ENCODE measurements around the gene EP400. TPM values are rescaled to one million over a fixed set of nuclear protein-coding genes. Genes with fewer than 3 reads are reported as not detected.
A peak's percentile ranks its signal among the peaks of the same experiment; 100 is the strongest.

EP400 gene
- total RNA-seq (2014; rRNA removed; shearing (Covaris generic); ENCODE audit: low replicate concordance), result 3.2 and 3.9 TPM in 2 replicates

- in situ Hi-C loops (cut with HindIII; ENCODE audit: low pct_unique_long_range_greater_than_20kb, low sequenced_read_pairs), result no loop called here
- DNase-seq (ENCODE audit: low read depth), result peak; percentile 87
These were observed at the start of gene EP400 for GRCh38 chr12:131949431-131950181. Gene EP400, plus strand, starts transcription at chr12:131949942. Its CDS starts 10,678 bp downstream, at chr12:131960620.

DNA sequence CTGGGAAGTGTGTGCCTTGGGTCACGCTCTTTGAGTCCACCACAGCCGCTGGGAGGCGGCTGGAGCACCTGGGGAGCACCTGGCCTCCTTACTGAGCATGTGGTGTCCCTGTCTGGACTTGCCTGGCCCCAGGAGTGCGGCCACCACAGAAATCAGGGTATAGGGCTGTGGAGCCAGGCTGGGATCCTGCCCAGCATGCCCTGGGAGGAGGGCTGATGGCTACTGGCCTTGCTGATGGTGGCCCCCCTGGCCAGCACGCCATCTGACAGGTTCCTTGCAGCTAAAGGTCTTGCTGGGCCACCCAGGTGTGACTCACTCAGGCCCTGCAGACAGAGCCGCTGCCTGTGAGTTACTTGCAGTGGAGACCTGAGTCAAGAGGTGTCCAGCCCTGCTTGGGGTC is 49.3 kb upstream of the EP400 start:
- DNase-seq (ENCODE audit: low read depth), result no peak

GRCh38 chr12:131901431-131902331 is 48.1 kb upstream of the EP400 start:
- in situ Hi-C loops (cut with HindIII; ENCODE audit: low pct_unique_long_range_greater_than_20kb, low sequenced_read_pairs), result no loop called here
- no peak for DNase-seq (ENCODE audit: low read depth)

More for the DNA sequence above, 49.3 kb upstream of the EP400 start:
- in situ Hi-C loops (cut with HindIII; ENCODE audit: low pct_unique_long_range_greater_than_20kb, low sequenced_read_pairs), result no loop called here

DNA sequence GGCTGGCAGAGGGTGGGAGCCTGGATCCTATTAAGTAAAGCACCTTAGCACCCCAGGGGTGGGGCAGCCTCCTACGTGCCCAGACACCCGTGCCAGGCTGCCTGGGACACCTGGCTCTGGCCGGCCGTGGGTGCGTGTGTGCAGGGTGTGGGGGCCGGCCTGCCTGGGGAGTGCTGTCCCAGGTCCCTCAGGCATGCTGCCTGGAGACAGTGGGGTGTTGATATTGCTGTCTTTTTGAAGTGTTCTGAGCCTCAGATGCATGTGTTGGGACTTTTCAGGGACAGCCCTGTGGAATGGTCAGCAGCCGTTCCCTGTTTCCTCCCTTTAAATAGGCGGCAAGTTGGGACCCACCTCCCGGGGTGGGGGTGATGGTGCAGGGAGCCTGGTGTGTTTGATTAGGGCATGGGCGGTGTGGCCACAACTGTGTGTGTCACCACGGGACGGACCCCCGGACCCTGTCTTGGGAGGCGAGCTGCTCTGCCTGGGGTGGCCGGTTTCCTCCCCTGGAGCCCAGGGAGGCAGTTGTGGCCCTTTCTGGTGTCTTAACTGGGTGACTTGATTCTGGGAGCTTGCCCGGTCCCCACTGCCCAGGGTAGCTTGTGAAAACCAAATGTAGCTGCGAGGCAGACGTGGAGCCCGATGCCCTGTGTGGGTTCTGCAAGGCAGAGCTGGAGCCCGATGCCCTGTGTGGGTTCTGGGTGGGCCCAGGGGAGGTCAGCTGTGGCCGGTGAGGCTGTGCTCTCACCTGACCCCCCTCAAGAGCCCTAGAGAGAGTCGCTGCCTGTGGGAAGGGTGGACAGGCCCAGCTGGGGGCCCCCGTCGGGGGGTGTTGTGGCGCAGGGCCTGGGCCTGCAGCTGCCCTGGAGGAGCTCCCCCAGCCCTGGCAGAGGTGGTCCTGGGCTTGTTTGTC is 47.2 kb upstream of the EP400 start:
- DNase-seq (ENCODE audit: low read depth), result no peak
- in situ Hi-C loops (cut with HindIII; ENCODE audit: low pct_unique_long_range_greater_than_20kb, low sequenced_read_pairs), result no loop called here

- in situ Hi-C loops (cut with HindIII; ENCODE audit: low pct_unique_long_range_greater_than_20kb, low sequenced_read_pairs), result no loop called here
- DNase-seq (ENCODE audit: low read depth), result no peak
These were observed 46.2 kb upstream of the EP400 start for GRCh38 chr12:131903270-131904255.

DNA sequence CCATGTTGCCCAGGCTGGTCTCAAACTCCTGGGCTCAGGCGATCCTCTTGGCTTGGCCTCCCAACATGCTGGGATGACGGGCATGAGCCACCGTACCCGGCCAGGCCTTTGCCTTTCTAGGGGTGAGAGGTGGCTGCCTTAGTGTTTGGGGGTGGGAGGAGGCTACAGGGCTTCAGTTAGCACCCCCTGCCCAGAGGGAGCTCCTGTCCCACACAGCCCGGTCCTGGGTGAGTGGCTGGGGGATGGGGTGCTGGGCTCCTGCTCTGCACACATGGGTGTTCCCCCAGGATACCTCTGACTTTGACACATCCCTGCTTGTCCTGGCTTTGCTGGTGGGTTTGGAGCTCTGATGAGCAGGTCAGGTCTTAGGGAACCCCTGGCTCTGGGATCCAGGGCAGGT is 45.4 kb upstream of the EP400 start:
- DNase-seq (ENCODE audit: low read depth), result no peak

GRCh38 chr12:131905081-131905629 is 44.6 kb upstream of the EP400 start:
- in situ Hi-C loops (cut with HindIII; ENCODE audit: low pct_unique_long_range_greater_than_20kb, low sequenced_read_pairs), result no loop called here
- no peak for DNase-seq (ENCODE audit: low read depth)

More for the DNA sequence above, 45.4 kb upstream of the EP400 start:
- in situ Hi-C loops (cut with HindIII; ENCODE audit: low pct_unique_long_range_greater_than_20kb, low sequenced_read_pairs), result no loop called here

DNA sequence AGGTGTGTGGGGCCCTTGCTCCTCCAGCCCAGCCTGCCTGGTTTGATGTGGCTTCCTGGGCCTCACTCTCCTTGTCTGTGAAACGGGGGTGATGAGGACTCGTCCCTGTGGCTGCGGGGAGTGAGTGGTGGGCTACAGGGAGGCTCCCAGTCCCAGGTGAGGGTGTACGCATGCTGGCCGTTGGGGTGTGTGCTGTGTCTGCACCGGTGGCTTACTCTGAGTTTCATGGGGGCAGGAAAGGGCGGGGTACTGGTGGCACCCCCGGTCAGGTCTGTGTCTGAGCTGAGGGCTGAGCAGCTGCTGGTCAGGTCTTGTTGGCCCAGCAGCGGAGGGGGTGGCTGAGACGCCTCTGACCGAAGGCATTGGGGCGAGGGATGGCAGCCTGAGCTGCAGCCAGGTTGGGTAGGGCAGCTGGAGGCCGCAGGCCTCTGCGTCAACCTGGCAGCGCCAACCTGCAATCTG is 44.1 kb upstream of the EP400 start:
- in situ Hi-C loops (cut with HindIII; ENCODE audit: low pct_unique_long_range_greater_than_20kb, low sequenced_read_pairs), result no loop called here

GRCh38 chr12:131907379-131908091 is 42.2 kb upstream of the EP400 start:
- in situ Hi-C loops (cut with HindIII; ENCODE audit: low pct_unique_long_range_greater_than_20kb, low sequenced_read_pairs), result no loop called here
- no peak for DNase-seq (ENCODE audit: low read depth)

More for the DNA sequence above, 44.1 kb upstream of the EP400 start:
- DNase-seq (ENCODE audit: low read depth), result no peak

- in situ Hi-C loops (cut with HindIII; ENCODE audit: low pct_unique_long_range_greater_than_20kb, low sequenced_read_pairs), result no loop called here
- DNase-seq (ENCODE audit: low read depth), result no peak
These were observed 41.4 kb upstream of the EP400 start for GRCh38 chr12:131908092-131909080.

DNA sequence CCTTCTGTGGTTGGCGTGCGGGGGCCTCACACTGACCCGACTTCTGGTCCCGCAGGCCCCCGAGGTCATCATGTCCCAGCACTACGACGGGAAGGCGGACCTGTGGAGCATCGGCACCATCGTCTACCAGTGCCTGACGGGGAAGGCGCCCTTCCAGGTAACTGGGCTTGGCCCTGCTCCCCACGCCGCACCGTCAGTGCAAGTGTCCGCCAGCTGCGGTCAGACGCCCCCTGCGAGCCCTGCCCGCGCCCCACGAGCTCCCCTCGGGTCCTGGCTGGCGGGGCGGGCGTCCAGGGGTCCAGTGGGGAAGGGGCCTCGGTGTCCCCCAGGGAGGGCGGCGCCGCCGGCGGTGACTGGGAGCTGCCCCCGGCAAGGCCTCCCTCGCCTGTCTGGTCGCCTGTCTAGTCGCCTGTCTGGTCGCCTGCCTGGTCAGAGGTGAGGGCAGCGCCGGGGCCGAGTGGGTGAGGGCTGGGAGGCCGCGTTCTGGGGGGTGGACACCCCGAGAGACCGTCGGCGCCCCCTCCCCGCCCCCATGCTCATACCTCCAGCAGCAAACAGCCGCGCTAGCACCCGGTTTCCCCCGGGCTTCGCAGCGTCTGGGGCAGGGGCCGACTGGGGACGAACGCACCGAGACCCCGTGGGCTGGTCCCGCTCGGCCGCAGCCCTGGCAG is 40.5 kb upstream of the EP400 start:
- in situ Hi-C loops (cut with HindIII; ENCODE audit: low pct_unique_long_range_greater_than_20kb, low sequenced_read_pairs), result no loop called here
- DNase-seq (ENCODE audit: low read depth), result no peak

DNA sequence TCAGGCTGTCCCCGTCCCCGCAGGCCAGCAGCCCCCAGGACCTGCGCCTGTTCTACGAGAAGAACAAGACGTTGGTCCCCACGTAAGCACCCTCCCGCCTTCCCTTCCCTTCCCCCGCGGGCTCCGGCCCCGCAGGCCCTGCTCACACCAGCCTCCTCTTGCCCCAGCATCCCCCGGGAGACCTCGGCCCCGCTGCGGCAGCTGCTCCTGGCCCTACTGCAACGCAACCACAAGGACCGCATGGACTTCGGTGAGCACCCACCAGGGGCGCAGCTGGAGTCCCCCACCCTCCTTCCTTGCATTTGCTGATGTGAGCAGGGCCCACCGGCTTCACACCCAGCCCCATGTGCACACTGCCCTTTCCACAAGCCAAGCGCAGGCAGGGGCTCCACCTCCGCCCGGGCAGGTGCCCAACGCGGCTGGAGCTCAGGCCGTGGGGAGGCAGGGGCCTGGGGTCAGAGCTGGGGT is 40.0 kb upstream of the EP400 start:
- in situ Hi-C loops (cut with HindIII; ENCODE audit: low pct_unique_long_range_greater_than_20kb, low sequenced_read_pairs), result no loop called here
- no peak for DNase-seq (ENCODE audit: low read depth)

DNA sequence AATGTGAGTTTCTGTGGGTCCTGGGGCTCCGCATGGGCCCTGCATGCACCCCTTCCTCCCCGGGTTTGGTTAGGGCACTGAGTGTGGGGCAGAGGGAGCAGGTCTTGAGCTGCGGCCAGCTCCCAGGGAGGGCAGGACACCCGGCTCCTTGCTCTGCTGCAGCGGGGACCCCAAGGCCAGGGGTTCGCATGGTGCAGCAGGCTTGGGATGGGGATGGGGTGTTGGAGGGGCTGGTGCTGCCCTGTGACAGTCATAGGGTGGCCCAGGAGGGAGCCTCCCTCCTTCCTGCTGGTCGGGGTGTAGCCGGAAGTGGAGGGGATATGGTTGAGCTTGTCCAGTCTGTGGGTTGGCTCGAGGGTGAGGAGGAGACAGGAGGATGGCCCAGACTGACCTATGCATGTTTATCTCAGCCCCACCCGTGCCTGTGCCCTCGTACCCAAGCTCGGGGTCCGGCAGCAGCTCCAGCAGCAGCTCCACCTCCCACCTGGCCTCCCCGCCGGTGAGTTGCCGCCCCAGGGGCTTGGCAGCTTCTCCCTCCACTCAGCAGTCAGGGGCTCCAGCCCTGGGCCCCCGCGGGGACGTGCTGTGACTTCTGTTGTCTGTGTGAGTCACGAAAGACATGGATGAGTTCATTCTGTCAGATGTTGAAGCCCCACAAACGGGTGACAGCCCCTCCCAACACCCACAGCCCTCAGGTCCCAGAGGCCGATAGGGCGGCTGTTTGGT is 39.3 kb upstream of the EP400 start:
- DNase-seq (ENCODE audit: low read depth), result peak; percentile 38

More for the DNA sequence above, 39.3 kb upstream of the EP400 start:
- in situ Hi-C loops (cut with HindIII; ENCODE audit: low pct_unique_long_range_greater_than_20kb, low sequenced_read_pairs), result no loop called here

Data from Caki2 (cell line).